ENCODE results near the gene PSMB2.
A peak's percentile ranks its signal among the peaks of the same experiment; 100 is the strongest.
"Not testable (repeated sequence)": the region's sequence is repeated elsewhere in the genome, so short reads cannot be mapped to it uniquely, and the experiment has no call there.

The PSMB2 gene

DNA sequence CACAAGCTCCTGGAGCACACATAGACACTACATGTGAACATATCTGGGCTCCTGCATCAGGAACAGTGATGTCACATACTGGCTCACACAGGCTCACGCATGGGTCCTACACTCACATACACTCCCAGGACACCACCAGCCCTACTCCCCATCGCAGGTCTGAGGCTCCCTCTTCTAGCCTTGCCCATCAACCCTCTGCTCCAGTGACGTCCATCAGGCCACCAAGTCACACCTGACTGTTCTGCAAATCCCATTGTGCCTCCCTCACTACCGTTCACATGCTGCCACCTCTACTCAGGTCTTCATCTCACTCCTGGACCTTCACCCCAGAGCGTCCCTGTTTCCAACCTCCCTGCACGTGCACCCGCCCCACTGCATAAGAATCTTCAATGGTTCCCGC is 50.1 kb downstream of the PSMB2 start:
- DNase-seq, result no peak

DNA sequence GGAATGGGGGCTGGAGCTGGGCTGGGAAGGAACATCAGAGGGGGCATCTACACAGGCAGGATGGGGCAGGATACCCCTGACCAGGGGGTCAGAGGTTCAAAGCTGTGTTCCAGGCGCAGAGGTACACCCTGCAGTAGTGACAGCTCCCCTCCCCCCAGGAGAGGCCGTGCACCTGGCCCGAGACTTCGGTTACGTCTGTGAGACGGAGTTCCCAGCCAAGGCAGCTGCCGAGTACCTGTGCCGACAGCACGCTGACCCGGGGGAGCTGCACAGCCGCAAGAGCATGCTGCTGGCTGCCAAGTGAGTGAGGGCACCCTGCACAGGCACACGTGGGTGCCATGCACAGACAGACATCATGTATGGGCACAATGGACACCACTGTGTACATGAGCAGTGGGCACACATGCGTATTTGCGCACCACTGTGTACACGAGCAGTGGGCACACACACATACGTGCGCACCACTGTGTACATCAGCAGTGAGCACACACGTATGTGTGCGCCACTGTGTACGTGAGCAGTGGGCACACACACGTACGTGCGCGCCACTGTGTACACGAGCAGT is 50.8 kb downstream of the PSMB2 start:
- DNase-seq, result no peak

DNA sequence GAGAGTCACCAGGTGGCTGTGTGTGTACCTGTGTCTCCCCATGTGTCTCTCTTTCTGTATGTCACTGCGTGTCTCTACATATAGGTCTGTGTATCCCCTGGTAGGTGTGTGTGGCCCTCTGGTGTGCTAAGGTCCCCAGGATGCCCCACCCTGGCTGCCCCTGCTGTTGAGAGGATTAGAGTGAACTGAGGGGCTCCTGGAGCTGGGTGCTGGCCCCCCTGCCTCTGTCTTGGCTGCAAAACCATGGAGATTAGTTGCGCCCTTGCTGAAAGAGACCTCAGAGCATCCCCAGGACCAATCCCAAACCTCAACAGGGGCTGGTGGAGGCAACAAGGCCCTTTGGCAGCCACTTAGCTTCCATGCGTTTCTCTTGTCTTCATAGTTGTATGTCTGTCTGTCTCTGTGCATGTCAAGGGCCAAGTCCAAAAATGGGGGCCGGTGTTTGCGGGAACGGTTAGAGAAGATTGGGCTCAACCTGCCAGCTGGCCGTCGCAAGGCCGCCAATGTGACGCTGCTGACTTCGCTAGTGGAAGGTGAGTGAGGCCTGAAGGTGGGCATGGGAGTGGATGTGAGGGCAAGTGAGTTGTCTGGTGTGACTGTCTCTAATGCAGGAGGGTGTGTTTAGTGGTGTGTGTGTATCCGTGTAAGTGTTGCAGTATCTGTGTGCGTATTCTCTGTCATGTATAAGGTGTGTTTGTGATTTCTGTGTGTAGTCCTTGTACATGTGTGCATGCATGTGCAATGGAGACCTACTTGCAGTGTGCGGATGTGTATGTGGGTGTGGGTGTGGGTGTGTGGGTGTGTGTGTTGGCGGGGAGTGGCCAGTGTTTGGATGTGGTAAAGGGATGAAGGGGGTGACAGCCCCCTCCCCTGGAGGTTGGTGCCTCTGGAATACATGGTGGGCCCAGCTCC is 51.6 kb downstream of the PSMB2 start:
- DNase-seq, result no peak

DNA sequence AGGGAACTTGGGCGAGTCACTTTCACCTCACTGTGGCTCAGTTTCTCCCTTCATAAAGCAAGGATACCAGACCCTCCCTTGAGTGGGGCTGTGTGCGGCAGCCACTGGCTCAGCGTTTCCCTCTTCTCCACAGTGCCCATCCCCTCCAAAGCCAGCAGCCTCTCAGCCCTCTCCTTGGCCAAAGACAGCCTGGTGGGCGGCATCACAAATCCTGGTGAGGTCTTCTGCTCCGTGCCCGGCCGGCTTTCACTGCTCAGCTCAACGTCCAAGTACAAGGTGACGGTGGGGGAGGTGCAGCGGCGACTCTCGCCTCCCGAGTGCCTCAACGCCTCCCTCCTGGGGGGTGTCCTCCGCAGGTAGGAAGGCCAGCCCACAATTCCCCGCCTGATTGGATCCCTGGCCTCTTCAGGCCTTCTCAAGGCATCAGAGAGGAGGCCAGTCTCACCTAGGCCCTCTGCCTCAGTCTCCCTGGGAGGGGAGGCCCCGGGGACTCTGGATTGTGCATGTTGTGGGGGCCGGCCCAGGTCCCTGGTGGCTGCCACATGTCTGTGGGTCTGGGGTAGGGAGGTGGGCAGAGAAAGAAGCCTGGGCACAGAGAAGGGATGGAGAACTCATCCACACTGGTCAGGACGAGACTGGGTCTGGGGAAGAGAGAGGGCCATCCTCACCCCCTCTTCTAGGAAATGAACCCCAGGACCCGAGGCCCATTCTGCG is 53.0 kb downstream of the PSMB2 start:
- DNase-seq, result no peak

DNA sequence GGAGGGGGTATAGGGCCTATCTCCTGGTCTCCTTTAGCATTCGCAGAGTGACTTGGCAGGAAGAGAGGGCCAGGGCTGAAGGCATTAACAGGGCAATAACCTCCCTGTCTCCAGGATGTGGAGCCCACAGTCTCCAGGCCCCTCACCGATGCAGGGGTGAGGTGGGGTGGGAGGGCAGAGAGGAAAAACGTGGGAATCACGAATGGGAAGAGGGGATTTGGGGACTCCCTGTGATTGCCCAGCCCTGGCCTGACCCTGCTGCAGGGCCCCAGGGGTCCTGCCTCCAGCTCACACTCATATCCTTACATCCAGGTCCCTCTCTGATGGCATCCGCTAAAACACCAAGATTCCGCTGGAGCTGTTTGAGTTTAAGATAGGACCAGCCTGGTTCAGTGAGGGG is 53.6 kb downstream of the PSMB2 start:
- no peak for DNase-seq

DNA sequence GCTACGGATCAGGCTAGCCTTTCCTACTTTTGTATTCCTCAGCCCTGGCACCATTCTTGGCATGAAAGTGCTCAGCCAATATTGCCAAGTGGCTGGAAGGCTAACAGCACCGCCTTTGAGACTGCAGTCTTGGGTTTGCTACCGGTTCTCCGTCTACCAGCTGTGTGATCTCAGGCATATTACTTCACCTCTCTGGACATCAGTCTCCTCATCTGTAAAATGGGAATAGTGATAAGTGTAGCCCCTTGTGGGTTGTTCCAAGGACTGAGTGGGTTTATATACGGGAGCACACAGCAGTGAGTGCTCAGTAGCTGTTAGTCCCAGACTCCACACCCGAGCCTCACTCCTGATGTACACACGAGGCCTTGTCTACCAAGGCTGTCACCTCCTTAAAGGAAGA is 54.5 kb downstream of the PSMB2 start:
- DNase-seq, result no peak

DNA sequence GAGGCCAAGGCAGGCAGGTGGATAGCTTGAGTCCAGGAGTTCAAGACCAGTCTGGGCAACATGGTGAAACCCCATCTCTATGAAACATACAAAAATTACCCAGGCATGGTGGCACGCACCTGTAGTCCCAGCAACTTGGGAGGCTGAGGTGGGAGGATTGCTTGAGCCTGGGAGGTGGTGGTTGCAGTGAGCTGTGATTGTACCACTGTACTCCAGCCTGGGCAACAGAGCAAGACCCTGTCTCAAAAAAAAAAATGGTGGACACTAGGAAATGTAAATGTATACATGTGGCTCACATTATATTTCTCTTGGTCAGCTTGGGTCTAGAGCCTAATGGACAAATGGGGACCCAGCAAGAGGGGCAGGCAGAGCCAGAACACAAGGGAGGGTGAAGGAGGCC is 55.5 kb downstream of the PSMB2 start:
- not testable (repeated sequence) for DNase-seq

DNA sequence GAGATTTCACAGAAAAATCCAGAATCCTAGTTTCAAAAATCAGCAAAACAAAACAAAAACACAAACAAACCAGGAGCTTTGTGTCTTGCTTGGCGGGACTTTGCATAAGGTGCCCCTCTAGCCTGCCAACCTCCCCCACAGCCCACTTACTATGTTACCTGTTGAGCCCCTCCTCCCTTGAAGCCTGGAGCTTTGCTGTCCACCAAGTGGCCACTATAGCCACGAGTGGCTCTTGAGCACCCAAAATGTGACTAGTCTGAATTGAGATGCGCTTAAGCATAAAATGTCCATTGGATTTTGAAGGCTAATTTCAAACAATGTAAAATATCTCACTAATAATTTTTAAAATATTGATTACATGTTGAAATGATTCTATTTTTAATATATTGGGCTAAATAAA is 56.0 kb downstream of the PSMB2 start:
- DNase-seq, result no peak

DNA sequence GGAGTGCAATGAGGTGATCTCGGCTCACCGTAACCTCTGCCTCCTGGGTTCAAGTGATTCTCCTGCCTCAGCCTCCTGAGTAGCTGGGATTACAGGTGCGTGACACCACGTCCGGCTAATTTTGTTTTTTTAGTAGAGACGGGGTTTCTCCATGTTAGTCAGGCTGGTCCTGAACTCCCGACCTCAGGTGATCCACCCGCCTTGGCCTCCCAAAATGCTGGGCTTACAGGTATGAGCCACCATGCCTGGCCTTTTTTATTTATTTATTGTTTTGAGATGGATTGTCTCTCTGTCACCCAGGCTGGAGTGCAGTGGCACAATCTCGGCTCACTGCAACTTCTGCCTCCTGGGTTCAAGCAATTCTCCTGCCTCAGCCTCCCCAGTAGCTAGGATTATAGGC is 59.7 kb downstream of the PSMB2 start:
- DNase-seq, result not testable (repeated sequence)

DNA sequence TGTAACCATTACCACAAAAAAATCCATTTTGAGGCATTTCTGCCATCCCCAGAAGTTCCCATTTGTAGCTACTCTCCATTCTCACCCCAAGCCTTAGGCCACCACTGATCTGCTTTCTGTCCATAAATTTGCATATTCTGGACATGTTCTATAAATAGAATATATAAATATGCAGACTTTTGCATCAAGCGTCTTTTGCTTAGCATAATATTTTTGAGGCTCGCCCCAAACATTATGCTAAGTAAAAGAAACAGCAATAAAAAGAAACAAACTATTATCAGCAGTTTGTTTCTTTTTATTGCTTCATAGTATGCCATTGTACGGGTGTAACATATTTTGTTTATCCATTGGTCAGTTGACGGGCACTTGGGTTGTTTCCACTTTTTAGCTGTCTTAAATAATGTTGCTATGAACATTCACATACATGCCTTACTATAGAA is 60.4 kb downstream of the PSMB2 start:
- DNase-seq, result no peak

DNA sequence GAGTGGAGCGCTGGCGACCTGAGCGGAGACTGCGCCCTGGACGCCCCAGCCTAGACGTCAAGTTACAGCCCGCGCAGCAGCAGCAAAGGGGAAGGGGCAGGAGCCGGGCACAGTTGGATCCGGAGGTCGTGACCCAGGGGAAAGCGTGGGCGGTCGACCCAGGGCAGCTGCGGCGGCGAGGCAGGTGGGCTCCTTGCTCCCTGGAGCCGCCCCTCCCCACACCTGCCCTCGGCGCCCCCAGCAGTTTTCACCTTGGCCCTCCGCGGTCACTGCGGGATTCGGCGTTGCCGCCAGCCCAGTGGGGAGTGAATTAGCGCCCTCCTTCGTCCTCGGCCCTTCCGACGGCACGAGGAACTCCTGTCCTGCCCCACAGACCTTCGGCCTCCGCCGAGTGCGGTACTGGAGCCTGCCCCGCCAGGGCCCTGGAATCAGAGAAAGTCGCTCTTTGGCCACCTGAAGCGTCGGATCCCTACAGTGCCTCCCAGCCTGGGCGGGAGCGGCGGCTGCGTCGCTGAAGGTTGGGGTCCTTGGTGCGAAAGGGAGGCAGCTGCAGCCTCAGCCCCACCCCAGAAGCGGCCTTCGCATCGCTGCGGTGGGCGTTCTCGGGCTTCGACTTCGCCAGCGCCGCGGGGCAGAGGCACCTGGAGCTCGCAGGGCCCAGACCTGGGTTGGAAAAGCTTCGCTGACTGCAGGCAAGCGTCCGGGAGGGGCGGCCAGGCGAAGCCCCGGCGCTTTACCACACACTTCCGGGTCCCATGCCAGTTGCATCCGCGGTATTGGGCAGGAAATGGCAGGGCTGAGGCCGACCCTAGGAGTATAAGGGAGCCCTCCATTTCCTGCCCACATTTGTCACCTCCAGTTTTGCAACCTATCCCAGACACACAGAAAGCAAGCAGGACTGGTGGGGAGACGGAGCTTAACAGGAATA is 64.0 kb downstream of the PSMB2 start:
- DNase-seq, result peak; percentile 75

DNA sequence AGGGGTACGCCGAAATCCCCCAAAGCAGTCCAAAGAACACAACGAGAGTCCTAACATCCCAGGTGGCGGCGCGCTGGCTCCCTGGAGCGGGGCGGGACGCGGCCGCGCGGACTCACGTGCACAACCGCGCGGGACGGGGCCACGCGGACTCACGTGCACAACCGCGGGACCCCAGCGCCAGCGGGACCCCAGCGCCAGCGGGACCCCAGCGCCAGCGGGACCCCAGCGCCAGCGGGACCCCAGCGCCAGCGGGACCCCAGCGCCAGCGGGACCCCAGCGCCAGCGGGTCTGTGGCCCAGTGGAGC is 64.6 kb downstream of the PSMB2 start:
- not testable (repeated sequence) for DNase-seq

DNA sequence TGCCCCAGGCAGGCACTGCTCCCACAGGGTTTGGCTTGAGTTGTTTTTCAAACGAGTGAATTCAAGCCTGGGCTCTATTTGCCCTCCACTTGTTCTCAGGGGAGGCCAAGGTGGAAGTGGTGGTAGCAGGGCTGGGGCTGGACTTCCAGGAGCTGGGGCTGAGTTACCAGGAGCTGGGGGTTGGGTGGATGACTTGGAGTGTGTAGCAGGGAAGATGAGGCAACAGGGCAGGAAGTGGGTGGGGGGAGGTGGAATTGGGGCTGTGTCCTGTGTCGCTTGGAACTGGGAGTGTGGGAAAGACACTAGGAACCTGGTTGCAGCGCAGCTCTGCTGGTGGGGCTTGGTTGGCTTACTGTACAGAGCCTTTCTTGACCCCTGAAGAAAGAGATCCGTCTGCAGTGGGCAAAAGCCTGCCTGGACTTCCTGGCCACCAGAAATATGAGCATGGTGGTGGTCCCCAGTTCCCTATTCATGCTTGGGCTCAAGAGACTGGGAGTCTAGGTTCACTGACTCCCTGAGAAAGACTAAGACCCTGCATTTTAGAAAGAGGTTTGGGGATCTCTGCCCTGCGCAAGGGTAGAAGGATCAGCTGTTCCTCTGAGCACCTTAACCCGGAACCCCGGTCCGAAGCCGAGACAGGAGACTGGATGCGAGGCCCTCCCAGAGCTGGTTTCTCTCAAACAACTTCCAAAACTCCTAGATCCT is 65.1 kb downstream of the PSMB2 start:
- DNase-seq, result no peak

DNA sequence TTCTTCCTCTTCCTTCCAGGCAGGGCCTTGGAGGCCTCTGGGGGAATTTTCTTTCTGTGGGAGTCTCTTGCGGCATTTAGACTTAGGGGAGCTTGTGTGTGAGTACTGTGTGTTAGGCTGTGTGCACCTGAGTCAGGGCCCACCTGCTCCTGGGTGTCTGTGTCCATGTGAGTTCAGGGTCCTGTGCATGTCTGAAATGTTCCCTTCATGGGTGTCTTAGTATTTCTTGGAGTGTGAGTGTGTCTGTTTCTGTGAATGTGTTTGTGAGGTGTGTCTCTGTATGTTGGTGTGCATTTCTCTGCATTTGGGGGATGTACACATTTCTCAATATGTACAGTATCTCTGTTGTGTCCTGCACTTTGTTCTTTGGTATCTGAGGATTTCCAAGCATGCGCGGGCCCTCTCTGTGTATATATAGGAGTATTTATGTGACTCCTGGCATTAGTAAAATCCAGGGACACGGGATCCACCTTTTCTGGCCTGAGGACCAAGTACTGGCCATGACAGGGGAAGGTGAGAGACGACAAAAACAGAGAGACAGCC is 65.8 kb downstream of the PSMB2 start:
- no peak for DNase-seq

DNA sequence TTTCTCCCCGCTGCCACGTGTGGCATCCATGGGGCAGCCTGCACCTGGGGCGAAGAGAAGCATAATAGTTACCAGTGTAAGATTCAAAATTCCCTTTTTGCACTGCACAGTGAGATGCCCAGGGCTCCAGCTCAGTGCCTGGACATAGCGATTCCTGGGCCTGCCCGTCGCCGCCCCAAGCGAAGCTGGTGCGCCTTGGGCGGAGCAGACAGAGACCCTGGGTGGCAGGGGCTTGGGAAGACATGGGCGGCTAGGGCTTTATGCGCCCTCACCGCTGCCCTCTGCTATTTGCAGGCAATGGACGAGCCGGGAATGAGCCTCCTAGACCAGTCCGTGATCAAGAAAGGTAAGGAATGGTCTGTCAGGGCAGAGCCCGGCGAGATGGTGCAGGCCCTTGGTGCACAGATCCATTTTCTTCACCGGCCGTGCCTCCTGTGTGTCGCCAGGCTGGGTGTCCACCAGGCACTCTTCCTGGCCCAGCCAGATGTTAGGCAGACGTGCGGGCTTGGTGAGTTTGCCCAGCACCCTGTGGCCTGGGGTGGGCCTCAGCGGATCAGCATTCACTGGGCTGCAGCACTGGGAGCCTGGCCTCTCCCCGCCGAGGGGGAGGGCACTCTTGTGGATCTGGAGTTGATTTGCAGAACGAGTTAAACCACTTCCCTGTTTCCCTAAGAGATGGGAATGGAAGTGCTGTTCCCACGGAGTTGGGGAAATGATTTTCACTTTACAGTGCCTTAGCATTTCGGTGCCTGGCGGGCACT is 66.5 kb downstream of the PSMB2 start:
- no peak for DNase-seq

DNA sequence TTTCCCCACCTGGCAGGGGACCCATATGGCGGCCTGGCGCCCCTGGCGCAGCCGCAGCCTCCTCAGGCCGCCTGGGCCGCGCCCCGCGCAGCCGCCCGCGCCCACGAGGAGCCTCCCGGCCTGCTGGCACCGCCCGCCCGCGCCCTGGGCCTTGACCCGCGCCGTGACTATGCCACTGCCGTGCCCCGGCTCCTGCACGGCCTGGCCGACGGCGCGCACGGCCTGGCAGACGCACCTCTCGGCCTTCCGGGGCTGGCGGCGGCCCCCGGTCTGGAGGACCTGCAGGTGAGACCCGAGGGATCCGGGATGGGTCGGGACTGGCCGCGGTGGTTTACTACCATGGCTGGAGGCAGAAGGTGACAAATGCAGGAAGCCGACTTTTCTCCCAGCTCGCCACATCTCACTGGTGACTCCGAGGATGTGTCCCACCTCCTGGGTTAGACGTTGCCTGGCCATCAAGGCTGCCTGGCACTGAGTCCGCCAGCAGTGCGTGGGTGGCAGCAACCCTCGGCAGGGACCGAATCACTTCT is 67.1 kb downstream of the PSMB2 start:
- DNase-seq, result no peak

DNA sequence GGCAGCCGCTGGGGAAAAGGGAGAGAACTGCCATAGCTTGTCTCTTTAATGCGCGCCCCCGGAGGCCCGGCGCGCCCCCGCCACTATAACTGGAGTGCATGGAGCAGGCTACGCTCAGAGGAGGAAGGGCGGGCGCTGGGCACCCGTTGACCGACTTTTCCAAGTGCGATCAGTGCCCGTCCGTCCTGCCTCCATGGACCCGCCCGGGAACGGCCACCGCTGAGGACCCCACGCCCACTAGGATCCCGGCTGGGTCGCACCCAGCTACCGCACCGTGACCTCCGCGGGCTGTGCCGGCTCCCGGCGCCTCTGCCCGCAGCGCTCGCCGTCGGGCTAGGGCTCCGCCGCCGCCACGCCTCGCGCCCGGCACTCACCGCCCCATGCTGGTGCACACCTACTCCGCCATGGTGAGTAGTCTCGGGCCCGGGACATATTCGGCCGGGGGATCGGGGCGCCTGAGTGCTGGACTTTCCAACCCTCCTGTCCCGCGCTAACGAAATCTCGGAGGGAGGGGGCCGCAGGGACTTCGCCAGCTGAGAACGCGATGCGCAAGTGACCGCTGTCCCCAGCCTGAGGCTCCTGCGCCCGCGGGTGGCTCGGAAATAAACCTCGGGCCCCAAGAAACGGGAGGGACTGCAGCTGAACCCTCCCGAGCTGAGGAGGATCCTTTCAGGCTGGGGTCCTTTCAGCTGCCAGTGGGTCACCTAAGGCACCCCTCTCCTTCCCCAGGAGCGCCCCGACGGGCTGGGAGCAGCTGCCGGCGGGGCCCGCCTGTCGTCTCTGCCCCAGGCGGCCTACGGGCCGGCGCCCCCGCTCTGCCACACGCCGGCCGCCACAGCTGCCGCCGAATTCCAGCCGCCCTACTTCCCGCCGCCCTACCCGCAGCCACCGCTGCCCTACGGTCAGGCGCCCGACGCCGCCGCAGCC is 67.9 kb downstream of the PSMB2 start, which contains the start of gene TFAP2E:
Gene TFAP2E (plus strand): TSS at position 117 of the 927 bp plus-strand sequence. CDS start 264 bp downstream, at position 381.
- no peak for DNase-seq

DNA sequence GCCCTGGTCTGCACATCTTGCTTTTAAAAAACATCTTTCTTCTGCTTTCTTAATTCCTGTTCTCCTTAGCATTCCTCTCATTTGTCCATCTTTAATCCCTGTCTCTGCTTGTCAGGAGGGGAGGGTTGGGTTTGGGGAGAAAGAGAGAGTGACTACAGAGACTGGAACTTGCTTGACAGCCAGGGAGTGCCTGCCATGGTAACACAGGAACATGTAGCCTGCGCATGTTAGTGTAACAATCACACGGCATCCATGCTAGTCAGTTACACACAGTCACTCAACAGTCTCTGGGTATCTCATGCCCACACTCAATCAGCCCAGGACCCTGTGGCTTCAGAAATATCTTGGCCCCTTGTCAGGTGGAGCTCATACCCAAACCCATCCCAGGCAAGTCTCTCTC is 69.0 kb downstream of the PSMB2 start:
- no peak for DNase-seq

DNA sequence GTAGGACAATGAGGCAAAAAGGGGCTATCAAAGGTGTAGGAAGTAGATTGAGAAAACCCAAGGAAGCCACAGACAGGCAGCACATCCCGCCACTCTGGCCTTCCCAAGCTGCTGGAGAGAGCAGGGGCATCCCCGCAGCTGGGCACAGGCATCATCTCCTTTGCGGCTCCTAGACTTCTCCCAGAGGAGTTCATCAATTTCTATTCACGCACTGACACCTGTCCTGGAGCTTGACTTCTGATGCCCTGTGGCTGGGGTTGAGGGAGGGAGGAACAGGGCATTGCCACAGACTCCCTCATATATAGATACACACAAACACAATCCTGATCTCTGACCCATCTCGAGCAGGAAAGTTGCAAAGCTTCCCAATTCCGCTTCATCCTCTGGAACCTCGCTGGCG is 70.1 kb downstream of the PSMB2 start:
- DNase-seq, result no peak
